ENCODE results near the gene ABCF1. TPM values are rescaled to one million over a fixed set of nuclear protein-coding genes. Genes with fewer than 3 reads are reported as not detected.
A peak's percentile ranks its signal among the peaks of the same experiment; 100 is the strongest.

ABCF1 gene
- total RNA-seq, 3 donors from 2014 or later = 167 to 181 (median 181) TPM

DNA sequence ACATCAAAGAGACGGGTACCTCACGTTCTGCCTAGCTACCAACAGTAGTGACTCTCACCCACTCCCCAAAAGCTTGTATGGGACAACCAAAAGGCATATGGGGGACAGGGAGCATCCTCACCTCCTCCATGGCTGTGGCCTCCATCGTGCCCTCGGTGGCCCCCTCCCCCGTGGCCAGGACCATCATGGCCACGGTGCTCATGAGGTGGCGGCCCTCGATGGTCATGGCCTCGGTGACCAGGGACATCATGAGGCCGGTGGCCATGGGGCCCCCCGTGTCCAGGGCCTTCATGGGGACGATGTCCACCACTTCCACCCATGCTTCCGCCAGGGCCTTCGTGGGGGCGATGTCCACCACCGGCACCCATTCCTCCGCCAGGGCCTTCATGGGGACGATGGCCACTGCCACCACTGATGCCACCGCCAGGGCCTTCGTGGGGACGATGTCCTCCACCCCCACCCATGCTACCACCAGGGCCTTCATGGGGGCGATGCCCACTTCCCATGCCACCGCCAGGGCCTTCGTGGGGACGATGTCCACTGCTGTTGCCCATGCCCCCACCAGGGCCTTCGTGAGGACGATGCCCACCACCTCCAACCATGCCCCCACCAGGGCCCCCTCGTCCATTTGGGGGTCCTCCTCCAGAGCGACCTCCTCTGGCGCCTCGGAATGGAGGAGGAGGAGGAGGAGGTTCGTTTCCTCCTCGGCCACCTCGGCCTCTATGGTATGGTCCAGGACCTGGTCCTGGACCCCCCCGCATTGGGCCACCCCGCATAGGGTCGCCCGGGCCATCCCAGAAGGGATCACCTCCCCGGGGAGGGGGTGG, 30.8 kb downstream of the ABCF1 start:
- peaks cover 25% of the 10 kb centered on the region for H3K4me1 Mint-ChIP-seq (ENCODE audit: low read depth)
- H3K36me3 Mint-ChIP-seq (ENCODE audit: insufficient read depth) = peaks cover 45% of the 10 kb centered on the region
- H3K9me3 Mint-ChIP-seq = no peaks in the 10 kb centered on the region
- no peak overlapping the region for H3K4me3 Mint-ChIP-seq
- DNase-seq = no peak
- no peak for ATAC-seq
- no peaks in the 10 kb centered on the region for H3K27me3 Mint-ChIP-seq (ENCODE audit: low read depth)

- ATAC-seq = no peak
- DNase-seq = no peak
- H3K27me3 Mint-ChIP-seq (ENCODE audit: low read depth) = no peaks in the 10 kb centered on the region
These were observed 32.7 kb downstream of the ABCF1 start for GRCh38 chr6:30603961-30604360.

GRCh38 chr6:30610065-30610464, 38.8 kb downstream of the ABCF1 start:
- Mint-ChIP-seq H3K4me3 (no peak overlapping the region), H3K4me1 (ENCODE audit: low read depth) (peaks cover 64% of the 10 kb centered on the region), H3K36me3 (ENCODE audit: insufficient read depth) (peaks cover 45% of the 10 kb centered on the region), H3K9me3 (no peaks in the 10 kb centered on the region), H3K27me3 (ENCODE audit: low read depth) (no peaks in the 10 kb centered on the region)
- DNase-seq (no peak), ATAC-seq (no peak)

More at GRCh38 chr6:30603961-30604360, 32.7 kb downstream of the ABCF1 start:
- H3K9me3 Mint-ChIP-seq = no peaks in the 10 kb centered on the region
- H3K4me1 Mint-ChIP-seq (ENCODE audit: low read depth) = peaks cover 26% of the 10 kb centered on the region
- no peak overlapping the region for H3K4me3 Mint-ChIP-seq
- peaks cover 53% of the 10 kb centered on the region for H3K36me3 Mint-ChIP-seq (ENCODE audit: insufficient read depth)

DNA sequence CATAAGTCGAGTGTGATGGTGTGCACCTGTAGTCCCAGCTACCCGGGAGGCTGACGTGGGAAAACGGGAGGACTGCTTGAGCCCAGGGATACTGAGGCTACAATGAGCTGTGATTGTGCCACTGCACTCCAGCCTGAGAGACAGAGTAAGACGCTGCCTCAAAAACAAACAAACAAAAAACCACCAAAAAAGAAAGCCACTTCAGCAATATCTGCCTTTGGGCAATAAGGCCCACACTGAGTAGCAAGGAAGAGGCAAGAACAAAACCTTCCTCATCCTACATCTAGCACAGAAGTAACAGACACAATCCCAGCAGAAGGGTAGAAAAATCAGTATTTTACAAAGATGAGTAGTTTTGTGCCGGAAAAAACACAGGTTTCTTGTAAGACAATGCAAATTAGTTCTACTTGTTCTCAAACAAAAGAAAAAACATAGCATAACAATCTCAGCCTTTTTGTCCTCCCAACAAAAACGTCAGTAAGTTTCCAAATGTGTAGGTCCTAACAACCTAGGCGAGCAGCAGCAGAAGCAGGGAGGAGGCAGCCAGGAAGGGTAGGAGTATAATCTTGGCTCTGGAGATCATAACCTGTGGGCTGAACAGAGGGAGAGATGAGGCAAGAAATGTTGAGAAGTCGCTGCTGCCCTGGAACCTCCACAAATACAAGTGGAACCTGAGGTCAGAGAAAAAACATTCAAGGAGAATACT, 40.1 kb downstream of the ABCF1 start:
- H3K9me3 Mint-ChIP-seq = no peaks in the 10 kb centered on the region
- ATAC-seq = no peak
- H3K4me3 Mint-ChIP-seq = no peak overlapping the region
- H3K4me1 Mint-ChIP-seq (ENCODE audit: low read depth) = peaks cover 61% of the 10 kb centered on the region
- no peaks in the 10 kb centered on the region for H3K27me3 Mint-ChIP-seq (ENCODE audit: low read depth)
- no peak for DNase-seq
- peaks cover 46% of the 10 kb centered on the region for H3K36me3 Mint-ChIP-seq (ENCODE audit: insufficient read depth)

DNA sequence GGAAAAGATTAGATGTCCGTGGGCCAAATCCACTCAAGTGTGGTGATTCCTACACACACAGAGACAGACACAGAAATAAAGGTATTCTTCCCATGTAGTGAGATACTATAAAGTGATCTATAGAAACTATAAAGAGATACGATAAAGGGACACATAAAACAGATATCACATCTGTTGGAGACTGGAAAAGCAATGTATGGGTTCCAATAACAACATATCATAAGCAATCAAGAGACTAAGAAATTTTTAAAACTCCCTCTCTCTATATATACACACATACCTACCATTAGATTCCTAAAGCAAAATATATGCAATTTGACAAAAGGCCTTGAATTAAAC, 40.6 kb downstream of the ABCF1 start:
- no peaks in the 10 kb centered on the region for H3K27me3 Mint-ChIP-seq (ENCODE audit: low read depth)
- DNase-seq (no peak), ATAC-seq (no peak)
- H3K4me3 Mint-ChIP-seq = no peak overlapping the region
- H3K9me3 Mint-ChIP-seq = no peaks in the 10 kb centered on the region
- H3K4me1 Mint-ChIP-seq (ENCODE audit: low read depth) = peaks cover 61% of the 10 kb centered on the region
- H3K36me3 Mint-ChIP-seq (ENCODE audit: insufficient read depth) = peaks cover 46% of the 10 kb centered on the region

- no peak for DNase-seq
- H3K4me1 Mint-ChIP-seq (ENCODE audit: low read depth) = peaks cover 61% of the 10 kb centered on the region
- ATAC-seq = no peak
- H3K9me3 Mint-ChIP-seq = no peaks in the 10 kb centered on the region
- no peaks in the 10 kb centered on the region for H3K27me3 Mint-ChIP-seq (ENCODE audit: low read depth)
- H3K4me3 Mint-ChIP-seq = peak overlapping the region; percentile 4
- H3K36me3 Mint-ChIP-seq (ENCODE audit: insufficient read depth) = peaks cover 49% of the 10 kb centered on the region
These were observed 41.0 kb downstream of the ABCF1 start for GRCh38 chr6:30612213-30612612.

DNA sequence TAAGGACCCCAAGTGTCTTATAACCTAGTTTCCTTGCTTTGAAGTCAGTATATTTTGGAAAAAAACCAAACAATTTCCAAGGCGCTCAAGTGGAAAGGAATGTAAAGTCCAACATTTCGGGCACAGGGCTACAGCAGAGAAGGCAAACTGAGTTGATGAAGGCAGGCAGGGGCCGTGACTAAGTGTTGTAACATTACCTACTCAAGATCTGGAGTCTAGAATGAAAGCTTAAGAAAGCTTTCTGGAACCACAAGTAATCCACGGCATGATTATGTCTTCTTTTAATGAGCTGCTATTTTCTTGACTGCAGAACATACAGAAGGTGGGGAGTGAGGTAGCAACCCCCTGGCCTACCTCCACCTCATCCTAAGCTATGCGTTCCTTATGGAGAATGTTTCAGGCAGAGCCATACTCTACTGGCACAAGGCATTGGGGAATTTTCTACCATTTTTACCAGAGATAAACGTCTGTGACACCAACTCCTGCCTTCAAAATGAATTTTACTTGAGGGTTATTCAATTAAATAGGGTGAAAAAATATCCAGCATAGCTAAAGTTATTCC, 41.5 kb downstream of the ABCF1 start:
- ATAC-seq (no peak), DNase-seq (no peak)
- Mint-ChIP-seq H3K4me3 (peak overlapping the region; percentile 90), H3K4me1 (ENCODE audit: low read depth) (peaks cover 56% of the 10 kb centered on the region), H3K36me3 (ENCODE audit: insufficient read depth) (peaks cover 44% of the 10 kb centered on the region), H3K9me3 (no peaks in the 10 kb centered on the region), H3K27me3 (ENCODE audit: low read depth) (no peaks in the 10 kb centered on the region)

DNA sequence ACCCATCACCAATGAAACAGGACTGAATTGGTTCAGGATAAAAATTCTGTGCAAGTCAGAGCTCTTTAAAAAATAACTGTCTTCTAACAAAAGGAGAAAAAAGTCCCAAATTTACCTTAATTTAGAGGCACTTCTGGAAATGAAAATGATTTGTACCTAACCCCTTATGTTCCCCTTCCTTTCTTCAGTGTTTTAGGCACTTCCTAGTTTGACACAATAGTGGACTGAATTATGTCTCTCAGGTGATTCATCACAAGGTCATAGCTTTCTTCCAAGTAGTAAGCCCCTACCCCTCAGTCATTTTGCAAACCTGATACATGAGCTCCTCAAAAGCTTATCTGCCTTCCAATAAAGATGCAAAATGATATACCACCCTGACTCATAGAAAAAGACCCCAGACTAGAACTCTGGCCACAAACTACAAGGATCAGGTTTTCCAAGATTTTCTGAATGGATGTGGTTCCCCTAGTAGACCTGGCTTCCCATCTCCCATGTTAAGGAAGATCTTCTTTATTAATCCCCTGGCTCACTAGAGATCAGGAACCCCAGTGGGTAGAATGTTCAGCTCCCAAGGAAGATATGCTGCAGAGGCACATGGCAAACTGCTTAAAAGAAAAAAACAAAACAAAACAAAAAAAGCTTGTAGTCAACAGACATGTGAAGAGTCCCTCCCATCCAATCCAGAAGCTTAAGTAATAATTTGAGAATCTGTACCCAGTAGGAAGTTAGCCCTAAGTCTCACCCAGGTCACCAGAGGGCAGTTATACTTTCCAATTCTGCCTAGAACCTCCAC, 42.2 kb downstream of the ABCF1 start:
- ATAC-seq (peak in 1 of 2 donors; percentile 15), DNase-seq (no peak)
- Mint-ChIP-seq H3K36me3 (ENCODE audit: insufficient read depth) (peaks cover 43% of the 10 kb centered on the region), H3K4me3 (peak overlapping the region; percentile 90), H3K27me3 (ENCODE audit: low read depth) (no peaks in the 10 kb centered on the region), H3K4me1 (ENCODE audit: low read depth) (peaks cover 58% of the 10 kb centered on the region), H3K9me3 (no peaks in the 10 kb centered on the region)

GRCh38 chr6:30614044-30614842, 43.0 kb downstream of the ABCF1 start:
- Mint-ChIP-seq H3K4me1 (ENCODE audit: low read depth) (peaks cover 58% of the 10 kb centered on the region), H3K4me3 (peak overlapping the region; percentile 90), H3K9me3 (no peaks in the 10 kb centered on the region), H3K36me3 (ENCODE audit: insufficient read depth) (peaks cover 44% of the 10 kb centered on the region), H3K27me3 (ENCODE audit: low read depth) (no peaks in the 10 kb centered on the region)
- no peak for ATAC-seq
- no peak for DNase-seq

DNA sequence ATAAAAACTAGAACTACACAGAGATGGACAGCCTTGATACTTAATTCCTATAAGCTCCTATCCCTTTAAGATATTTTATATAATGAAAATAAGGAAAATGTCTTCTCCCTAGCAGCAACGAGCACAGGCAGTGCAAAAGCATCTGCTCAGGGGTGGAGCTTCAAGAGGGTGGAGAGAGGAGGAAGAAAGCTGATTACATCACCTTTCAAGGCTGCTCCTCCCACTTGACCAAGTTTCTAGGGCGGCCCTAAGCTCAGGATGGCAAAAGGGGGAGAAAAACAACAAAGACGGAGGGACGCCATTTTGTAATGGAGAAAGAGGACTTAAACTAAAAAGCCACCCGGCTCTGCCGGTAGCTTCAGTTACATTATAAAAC, 43.6 kb downstream of the ABCF1 start:
- Mint-ChIP-seq H3K4me1 (ENCODE audit: low read depth) (peaks cover 58% of the 10 kb centered on the region), H3K27me3 (ENCODE audit: low read depth) (no peaks in the 10 kb centered on the region), H3K4me3 (peak overlapping the region; percentile 90), H3K36me3 (ENCODE audit: insufficient read depth) (peaks cover 44% of the 10 kb centered on the region), H3K9me3 (no peaks in the 10 kb centered on the region)
- ATAC-seq = peak; percentile 52 to 56
- DNase-seq = peak; percentile 76

- H3K27me3 Mint-ChIP-seq (ENCODE audit: low read depth) = no peaks in the 10 kb centered on the region
- H3K4me1 Mint-ChIP-seq (ENCODE audit: low read depth) = peaks cover 52% of the 10 kb centered on the region
- peak overlapping the region; percentile 90 for H3K4me3 Mint-ChIP-seq
- no peaks in the 10 kb centered on the region for H3K9me3 Mint-ChIP-seq
- ATAC-seq (no peak), DNase-seq (peak; percentile 21)
- peaks cover 44% of the 10 kb centered on the region for H3K36me3 Mint-ChIP-seq (ENCODE audit: insufficient read depth)
These were observed 44.1 kb downstream of the ABCF1 start for GRCh38 chr6:30615219-30615957.

DNA sequence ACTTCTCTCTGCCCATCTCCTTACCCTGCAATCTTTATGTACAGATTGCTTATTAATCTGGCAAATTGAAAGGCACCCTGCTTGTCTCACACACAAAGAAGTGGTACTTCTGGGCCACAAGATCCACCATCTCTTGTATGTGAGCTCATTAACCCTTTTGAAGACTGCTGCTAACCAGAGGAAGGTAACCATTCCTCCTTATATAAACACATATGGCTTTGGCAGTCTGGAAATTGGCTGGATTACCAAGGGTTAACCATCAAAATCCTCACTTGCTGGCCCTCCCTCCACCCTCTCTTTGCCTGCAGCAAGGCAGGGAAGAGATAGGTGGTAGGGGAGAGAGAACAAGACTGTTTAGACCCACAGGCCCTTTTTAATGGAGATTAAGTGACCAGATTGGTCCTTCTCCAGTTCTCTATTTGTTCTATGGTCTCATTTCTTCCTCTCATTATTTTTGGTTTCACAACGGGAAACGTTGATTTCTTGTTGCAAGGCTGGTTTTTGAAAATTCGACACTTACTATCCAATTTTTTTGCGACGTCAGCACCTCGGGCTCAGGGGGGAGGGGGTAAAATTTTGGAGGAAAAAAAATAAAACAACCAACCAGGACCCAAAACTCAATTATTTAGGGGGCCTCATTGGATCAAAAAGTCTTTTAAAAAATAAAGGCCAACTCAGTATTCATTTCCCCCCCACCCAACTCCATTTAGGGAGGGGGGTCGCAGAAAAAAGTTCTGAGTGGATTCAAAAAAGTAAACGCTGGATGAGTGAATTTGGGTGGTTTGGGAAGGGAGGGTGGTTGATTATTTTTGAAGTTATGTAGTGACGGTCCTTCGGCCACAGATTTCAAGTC, 44.9 kb downstream of the ABCF1 start:
- no peak for DNase-seq
- ATAC-seq = no peak
- Mint-ChIP-seq H3K4me1 (ENCODE audit: low read depth) (peaks cover 46% of the 10 kb centered on the region), H3K4me3 (peak overlapping the region; percentile 90), H3K27me3 (ENCODE audit: low read depth) (no peaks in the 10 kb centered on the region), H3K9me3 (no peaks in the 10 kb centered on the region), H3K36me3 (ENCODE audit: insufficient read depth) (peaks cover 44% of the 10 kb centered on the region)
